GM18870 (cell line): ENCODE data around the gene EWSR1.
"Not testable (repeated sequence)": the region's sequence is repeated elsewhere in the genome, so short reads cannot be mapped to it uniquely, and the experiment has no call there.

Source experiments
- ATAC-seq: cut with Tn5 transposase; IDR thresholded peaks from one replicate; pipeline ENCODE4 v1.9.1; 2021; ENCODE audit warnings: moderate library complexity; ENCODE audit not compliant: unreplicated experiment

Gene EWSR1

GRCh38 chr22:29267858-29268510, at the start of gene EWSR1, which contains the start of gene RHBDD3:
Gene EWSR1 (plus strand): TSS chr22:29268268. CDS start chr22:29268337, 69 bp downstream.
Gene RHBDD3 (minus strand): TSS chr22:29267981. CDS start chr22:29265626, 2,355 bp downstream.
- peak; percentile 69 for ATAC-seq

DNA sequence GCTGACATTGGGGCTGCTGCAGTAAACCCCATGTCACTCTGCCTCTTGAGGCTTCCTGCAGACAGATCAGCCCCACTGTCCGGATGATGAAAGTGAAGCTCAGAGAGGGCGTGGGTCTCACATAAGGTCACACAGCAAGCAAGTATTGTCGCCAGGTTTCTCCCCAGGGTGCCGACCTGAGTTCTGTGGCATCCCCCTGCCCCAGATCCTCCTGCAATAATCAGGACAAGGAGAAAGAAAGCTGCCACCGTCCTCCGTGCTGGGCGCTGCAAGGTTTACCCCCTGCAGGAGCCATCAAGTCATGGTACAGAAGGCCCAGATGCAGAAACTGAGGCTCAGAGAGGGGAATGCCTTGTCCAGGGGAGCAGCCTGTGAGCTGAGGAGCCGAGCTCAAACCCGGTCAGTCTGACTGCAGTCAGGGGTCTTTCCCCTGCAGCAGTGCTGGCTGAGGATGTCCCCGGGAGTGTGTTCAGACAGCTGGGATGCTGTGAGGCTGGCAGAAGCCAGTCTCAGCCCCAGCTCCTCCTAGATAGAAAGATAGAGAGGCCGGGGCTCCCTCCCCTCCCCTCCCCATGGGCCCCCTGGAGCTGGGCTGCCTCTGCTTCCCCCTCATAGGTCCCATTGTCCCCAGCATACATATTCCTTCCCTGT, 49.2 kb upstream of the EWSR1 start:
- ATAC-seq: no peak

- not testable (repeated sequence) for ATAC-seq
These were observed 48.7 kb upstream of the EWSR1 start for GRCh38 chr22:29219409-29219782.

GRCh38 chr22:29219881-29220670, 48.0 kb upstream of the EWSR1 start:
- ATAC-seq: no peak

DNA sequence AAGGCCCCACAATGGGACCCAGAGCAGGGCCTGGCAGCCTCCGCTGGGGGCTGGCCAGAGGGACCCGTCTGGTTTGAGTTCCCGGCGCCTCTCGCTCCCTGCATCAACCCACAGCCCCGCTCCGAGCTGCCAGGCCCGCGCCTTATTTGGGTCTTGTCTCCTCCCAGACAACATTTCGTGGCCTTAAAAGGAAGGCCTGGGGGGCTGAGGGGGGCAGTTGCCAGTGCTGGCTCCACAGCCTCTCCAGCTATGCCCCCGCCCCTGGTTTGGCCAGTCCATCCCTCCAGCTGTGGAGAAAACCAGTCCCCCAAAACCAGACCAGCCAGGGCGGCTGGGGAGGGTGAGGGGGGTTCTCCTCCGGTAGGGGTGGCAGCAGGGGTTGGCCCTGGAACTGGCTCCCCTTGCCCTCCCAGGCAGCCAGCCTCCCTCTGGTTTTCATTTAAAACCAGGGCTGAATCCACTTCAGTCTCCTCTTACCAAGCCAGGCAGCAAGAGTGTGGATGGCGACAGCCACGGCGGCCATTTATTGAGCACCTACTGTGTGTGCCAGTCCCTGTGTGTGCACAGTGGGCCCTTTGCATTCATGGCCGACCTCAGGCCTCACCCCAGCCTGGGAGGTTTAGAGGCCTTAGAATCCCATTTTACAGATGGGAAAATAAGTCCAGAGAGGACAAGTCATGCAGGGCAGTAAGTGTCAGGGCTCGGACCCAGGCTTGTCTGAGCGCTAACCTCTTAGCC, 43.8 kb upstream of the EWSR1 start:
- ATAC-seq: no peak

GRCh38 chr22:29224859-29225410, 43.1 kb upstream of the EWSR1 start:
- no peak for ATAC-seq

GRCh38 chr22:29225422-29226090, 42.5 kb upstream of the EWSR1 start:
- ATAC-seq: no peak

DNA sequence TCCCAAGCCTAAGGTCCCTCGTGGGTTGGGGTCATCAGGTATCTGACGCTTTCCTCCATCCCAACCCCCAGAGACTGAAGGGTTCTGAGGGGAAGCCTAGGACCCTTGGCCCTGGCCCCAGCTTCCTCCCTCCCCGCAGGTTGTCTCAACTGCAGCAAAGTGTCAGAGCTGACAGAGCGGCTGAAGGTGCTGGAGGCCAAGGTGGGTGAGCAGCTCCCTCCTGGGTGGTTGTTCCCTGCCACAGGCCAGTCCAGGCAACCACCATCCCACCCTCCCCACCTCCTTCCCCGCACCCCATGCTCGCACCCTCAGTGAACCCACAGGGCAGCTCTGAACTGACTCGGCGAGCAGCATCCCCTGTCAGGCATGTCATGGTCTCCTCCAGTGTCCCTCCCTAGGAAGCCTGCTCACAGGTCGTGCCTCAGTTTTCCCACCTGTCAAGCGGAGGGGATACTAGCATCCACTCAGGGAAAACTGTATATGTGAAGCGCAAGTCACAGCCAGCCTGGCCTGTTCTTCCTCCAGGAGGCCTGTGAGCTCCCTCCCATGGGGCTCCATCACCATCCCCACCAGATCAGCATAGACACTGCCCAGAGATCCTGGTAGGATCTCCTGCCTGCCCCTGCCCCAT, 41.6 kb upstream of the EWSR1 start:
- ATAC-seq: no peak

DNA sequence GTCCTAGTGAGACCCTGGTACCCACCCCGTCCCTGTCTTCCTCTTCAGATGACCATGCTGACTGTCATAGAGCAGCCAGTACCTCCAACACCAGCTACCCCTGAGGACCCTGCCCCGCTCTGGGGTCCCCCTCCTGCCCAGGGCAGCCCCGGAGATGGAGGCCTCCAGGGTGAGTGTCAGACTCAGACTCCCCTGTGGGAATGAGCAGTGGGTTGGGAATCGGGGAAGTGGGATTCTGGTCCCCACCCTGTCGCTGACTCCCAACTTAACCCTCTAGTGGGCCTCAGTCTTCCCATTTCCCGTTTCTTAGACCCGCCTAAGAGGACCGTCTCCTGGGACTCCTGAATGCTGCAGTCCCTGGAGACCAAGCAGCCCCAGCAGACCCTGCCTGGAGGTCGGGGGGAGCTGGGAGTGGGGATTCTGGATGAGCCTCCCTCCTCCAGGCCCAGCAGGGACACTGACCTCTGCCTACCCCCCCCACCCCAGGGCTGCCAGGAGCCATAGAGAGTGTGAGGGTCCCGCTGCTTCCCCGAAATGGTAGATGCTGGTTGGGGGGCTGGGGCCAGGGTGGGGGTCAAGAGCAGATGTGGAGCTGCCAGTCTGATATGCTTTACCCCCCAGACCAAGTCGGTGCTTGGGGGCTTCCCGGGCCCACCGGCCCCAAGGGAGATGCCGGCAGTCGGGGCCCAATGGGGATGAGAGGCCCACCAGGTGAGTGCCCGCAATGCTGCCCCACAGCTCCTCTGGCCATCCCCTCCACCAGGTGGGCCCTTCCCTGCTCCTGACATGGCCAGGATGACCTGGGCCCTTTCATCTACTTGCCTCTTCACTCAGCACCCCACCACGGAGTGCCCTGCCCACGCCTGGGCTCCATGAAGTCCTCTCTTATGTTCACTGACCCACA, 36.8 kb upstream of the EWSR1 start:
- ATAC-seq: no peak

- no peak for ATAC-seq
These were observed 35.8 kb upstream of the EWSR1 start for GRCh38 chr22:29231971-29232959.

DNA sequence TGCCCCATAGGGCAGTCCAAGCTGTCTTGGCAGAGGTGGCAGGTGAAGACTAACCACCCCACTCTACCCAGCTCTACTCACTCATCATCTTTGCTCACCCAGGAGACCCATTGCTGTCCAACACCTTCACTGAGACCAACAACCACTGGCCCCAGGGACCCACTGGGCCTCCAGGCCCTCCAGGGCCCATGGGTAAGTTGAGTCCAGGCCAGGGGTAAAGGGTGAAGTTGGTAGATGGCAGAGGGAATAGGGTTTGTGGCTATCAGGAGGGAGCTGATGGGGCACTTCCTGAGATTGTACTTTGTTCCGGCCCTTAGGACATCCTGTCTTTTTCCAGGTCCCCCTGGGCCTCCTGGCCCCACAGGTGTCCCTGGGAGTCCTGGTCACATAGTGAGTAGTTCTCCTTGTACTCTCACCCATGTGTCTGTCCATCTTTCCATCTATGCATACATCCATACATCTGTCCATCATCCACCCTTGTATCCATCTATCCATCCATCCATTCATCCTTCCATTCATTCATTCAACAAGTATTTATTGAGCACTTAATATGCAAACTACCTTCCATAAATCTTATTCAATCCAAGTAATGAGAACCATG, 34.7 kb upstream of the EWSR1 start:
- ATAC-seq: no peak

- ATAC-seq: not testable (repeated sequence)
These were observed 27.6 kb upstream of the EWSR1 start for GRCh38 chr22:29240481-29240880.

GRCh38 chr22:29243874-29244446, 24.1 kb upstream of the EWSR1 start:
- ATAC-seq: no peak

DNA sequence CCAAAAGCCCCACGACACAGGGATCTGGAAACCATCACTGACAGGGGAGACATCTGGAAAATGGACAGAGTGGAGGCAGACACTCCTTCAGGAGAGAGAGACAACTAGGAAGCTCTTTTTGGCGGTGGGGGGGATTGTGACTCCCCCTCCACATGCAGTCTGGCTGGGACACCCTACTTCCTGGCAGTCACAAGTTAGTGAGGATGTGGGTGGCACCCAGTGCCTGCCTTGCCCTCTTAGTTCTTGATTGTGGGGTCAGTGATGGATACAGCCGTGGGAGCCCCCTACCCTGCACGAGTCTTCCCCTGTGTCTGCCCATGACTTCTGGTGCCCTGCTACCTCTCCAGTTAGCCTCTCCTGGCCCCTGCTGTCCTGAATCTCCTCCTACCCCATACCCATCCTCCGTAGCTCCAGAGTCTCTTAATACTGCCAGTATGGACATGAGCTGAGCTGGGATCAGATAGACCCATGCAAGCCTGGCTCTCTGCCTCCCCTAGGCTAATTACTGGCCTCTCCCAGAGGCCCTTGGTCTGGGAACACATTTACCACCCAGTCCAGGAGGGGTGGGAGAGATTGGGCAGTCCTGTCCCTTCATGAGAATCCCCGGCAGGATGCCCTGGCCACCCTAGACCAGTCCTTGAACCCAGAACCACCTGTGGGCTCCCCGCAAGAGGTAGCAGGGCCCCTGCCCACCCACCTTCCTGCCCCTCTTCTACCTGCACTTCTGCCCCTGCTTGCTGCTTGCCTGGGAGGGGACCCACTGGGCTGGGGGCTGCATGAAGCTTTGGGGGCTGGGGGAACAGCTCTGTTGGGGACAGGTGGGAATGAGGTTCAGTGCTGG, 23.1 kb upstream of the EWSR1 start:
- no peak for ATAC-seq

GRCh38 chr22:29245626-29246385, 22.3 kb upstream of the EWSR1 start:
- ATAC-seq: no peak
